Hepatocyte (in vitro differentiated cells): ENCODE data around the gene C1orf141.
"Not testable (repeated sequence)": the region's sequence is repeated elsewhere in the genome, so short reads cannot be mapped to it uniquely, and the experiment has no call there.

ENCODE experiments used
- CTCF ChIP-seq: fragments of 200-600 bp; sonication (generic); IDR thresholded peaks from 2 replicates; pipeline ENCODE4 v1.5.1; 2016; ENCODE audit warnings: antibody characterized with exemption, mild to moderate bottlenecking; ENCODE audit not compliant: poor library complexity
- EZH2 ChIP-seq: fragments of 200-600 bp; sonication (generic); IDR thresholded peaks from 2 replicates; pipeline ENCODE4 v1.6.1; 2016; ENCODE audit warnings: antibody characterized with exemption, mild to moderate bottlenecking, borderline replicate concordance

DNA sequence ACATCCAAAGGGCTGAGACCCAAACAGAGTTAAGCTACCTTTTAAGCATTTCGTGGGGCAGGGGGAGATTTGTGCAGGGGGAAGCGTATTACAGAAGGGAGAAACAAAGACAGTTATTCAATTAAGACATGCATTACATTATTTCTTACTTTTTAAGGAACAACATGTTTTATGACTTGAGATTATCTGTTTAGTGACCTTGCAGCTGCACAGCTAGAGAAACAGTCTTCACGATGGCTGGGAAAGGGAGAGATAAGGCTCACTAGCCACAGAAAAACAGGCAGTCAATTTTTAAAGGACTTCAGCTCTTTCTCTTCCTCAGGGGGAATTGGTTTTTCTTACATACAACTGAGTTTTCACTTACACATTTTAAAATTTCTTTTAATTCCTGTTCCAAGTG is 7.1 kb upstream of the C1orf141 start:
- TF ChIP-seq CTCF, EZH2: not testable (repeated sequence)
